Osteoblast (primary cell): ENCODE results near the gene SOX8. TPM values are rescaled to one million over a fixed set of nuclear protein-coding genes. Genes with fewer than 3 reads are reported as not detected.

Experiments used
- DNase-seq: peaks from one replicate; pipeline ENCODE4 v3.0.0; 2011; ENCODE audit warnings: low spot score, mixed read lengths; ENCODE audit not compliant: insufficient read length; ENCODE audit errors: missing footprints
- H2AFZ ChIP-seq: 2 replicates; pipeline ENCODE4 v1.6.0; 2011; ENCODE audit warnings: mild to moderate bottlenecking, low read length
- H3K27ac ChIP-seq: 2 replicates; pipeline ENCODE4 v1.5.1; 2011; ENCODE audit warnings: mild to moderate bottlenecking, low read depth, low read length, moderate library complexity
- H3K27me3 ChIP-seq: 2 replicates; pipeline ENCODE4 v1.6.0; 2012; ENCODE audit warnings: mild to moderate bottlenecking, control low read depth, inconsistent platforms, low read length, moderate library complexity; ENCODE audit not compliant: insufficient read depth
- H3K36me3 ChIP-seq: 2 replicates; pipeline ENCODE4 v1.5.1; 2011; ENCODE audit warnings: mild to moderate bottlenecking, low read length, control low read depth, moderate library complexity; ENCODE audit not compliant: insufficient read depth
- H3K4me1 ChIP-seq: 2 replicates; pipeline ENCODE4 v1.5.1; 2011; ENCODE audit warnings: mild to moderate bottlenecking, low read length, control low read depth, moderate library complexity; ENCODE audit not compliant: insufficient read depth
- H3K4me2 ChIP-seq: 2 replicates; pipeline ENCODE4 v1.6.0; 2011; ENCODE audit warnings: mild to moderate bottlenecking, low read length; ENCODE audit not compliant: insufficient read depth
- H3K4me3 ChIP-seq: fragments of 200-600 bp; sonication (generic); 3 replicates; pipeline ENCODE4 v1.5.1; 2012; ENCODE audit warnings: mild to moderate bottlenecking, low read length, inconsistent platforms; ENCODE audit not compliant: insufficient read depth
- H3K79me2 ChIP-seq: 2 replicates; pipeline ENCODE4 v1.6.0; 2012; ENCODE audit warnings: mild to moderate bottlenecking, low read length, control low read depth, inconsistent platforms; ENCODE audit not compliant: insufficient read depth
- H3K9me3 ChIP-seq: 2 replicates; pipeline ENCODE4 v1.5.1; 2011; ENCODE audit warnings: low read depth, low read length, control low read depth
- H4K20me1 ChIP-seq: 2 replicates; pipeline ENCODE4 v1.6.0; 2012; ENCODE audit warnings: mild to moderate bottlenecking, low read length, control low read depth; ENCODE audit not compliant: insufficient read depth
- CTCF ChIP-seq: IDR thresholded peaks from 2 replicates; pipeline ENCODE4 v1.5.1; 2011; ENCODE audit warnings: mild to moderate bottlenecking, low read depth, low read length, moderate library complexity; ENCODE audit errors: extremely low read depth
- total RNA-seq: library from RNA; depleted of rRNA; stranded (reverse); fragments of >200 nt; gene quantifications from 2 replicates; pipeline ENCODE4 v1.2.3, GENCODE V29; 2012

Gene SOX8
- total RNA-seq, 1 donor = not detected

GRCh38 chr16:979859-980594, 1.5 kb upstream of the SOX8 start:
- Histone ChIP-seq H2AFZ (no peak overlapping the region), H3K4me3 (no peak overlapping the region), H3K79me2 (no peaks in the 10 kb centered on the region), H3K36me3 (no peaks in the 10 kb centered on the region), H3K4me1 (no peaks in the 10 kb centered on the region), H3K27ac (no peak overlapping the region), H3K9me3 (no peaks in the 10 kb centered on the region), H3K27me3 (peaks cover 57% of the 10 kb centered on the region), H3K4me2 (no peak overlapping the region), H4K20me1 (no peaks in the 10 kb centered on the region)
- no peak for TF ChIP-seq CTCF
- no peak for DNase-seq

DNA sequence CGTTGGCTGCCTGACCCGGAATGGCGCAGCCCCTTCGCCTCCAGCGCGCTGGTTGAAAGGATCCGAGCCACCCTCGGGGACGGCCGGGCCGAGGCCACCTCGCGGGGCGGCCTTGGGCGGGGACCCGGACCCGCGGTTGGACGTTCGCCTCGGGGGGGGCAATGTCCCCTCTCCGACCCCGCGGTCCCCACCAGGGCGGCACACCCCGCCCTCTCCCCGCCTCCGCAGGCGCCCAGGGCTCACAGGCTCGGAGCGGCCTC, 1.0 kb upstream of the SOX8 start:
- H3K79me2 ChIP-seq = no peaks in the 10 kb centered on the region
- no peak overlapping the region for H3K27ac ChIP-seq
- no peak overlapping the region for H2AFZ ChIP-seq
- DNase-seq = no peak
- no peak overlapping the region for H3K4me3 ChIP-seq
- peaks cover 57% of the 10 kb centered on the region for H3K27me3 ChIP-seq
- no peaks in the 10 kb centered on the region for H3K36me3 ChIP-seq
- TF ChIP-seq CTCF = no peak
- H3K4me1 ChIP-seq = no peaks in the 10 kb centered on the region
- H3K4me2 ChIP-seq = no peak overlapping the region
- no peaks in the 10 kb centered on the region for H4K20me1 ChIP-seq
- no peaks in the 10 kb centered on the region for H3K9me3 ChIP-seq

DNA sequence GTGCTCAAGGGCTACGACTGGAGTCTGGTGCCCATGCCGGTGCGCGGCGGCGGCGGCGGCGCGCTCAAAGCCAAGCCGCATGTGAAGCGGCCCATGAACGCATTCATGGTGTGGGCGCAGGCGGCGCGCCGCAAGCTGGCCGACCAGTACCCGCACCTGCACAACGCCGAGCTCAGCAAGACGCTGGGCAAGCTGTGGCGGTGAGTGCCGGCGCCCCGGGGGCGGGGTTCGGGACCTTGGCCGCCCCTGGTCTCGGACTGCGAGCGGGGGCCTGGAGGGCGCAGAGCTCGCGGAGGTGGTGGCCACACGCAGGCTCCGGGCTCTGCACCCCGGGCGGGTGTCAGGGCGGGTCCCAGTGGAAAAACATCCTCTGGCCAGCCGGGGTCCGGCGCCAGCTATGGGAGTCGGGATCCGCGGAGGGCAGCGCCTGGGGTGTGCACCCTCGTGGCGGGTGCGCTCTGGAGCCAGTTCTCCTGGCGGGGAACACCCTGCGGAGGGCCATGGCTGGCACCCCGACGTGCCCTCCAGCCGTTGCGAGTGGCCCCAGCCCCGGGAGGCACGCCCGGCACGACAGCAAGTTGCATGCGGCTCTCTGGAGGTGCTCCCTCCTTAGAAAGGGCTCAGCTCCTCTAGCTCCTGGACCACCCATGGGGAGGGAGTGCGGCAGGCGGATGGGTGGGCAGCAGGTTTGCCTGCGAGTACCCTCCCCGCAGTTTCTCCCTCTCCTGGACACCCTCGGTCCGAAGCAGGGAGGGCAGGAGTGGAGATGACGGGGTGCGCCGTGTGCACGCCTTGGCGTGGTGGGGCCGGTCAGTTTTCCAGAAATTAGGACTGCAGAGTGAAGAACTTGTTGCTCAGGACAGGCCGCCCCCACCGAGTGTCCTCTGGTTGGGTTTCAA, 824 bp downstream of the SOX8 start:
- H3K36me3 ChIP-seq = no peaks in the 10 kb centered on the region
- H3K79me2 ChIP-seq = no peaks in the 10 kb centered on the region
- H3K9me3 ChIP-seq = no peaks in the 10 kb centered on the region
- no peak overlapping the region for H3K4me3 ChIP-seq
- H3K27me3 ChIP-seq = peaks cover 68% of the 10 kb centered on the region
- no peaks in the 10 kb centered on the region for H3K4me1 ChIP-seq
- no peak overlapping the region for H2AFZ ChIP-seq
- H3K4me2 ChIP-seq = no peak overlapping the region
- H4K20me1 ChIP-seq = no peaks in the 10 kb centered on the region
- DNase-seq = peak; percentile 93
- H3K27ac ChIP-seq = no peak overlapping the region
- TF ChIP-seq CTCF = no peak
